IMR-90 (cell line): ENCODE results near the gene POU2F2. TPM values are rescaled to one million over a fixed set of nuclear protein-coding genes. Genes with fewer than 3 reads are reported as not detected.

ENCODE experiments used
- ATAC-seq: fragments of 200-7000 bp; cut with Tn5 transposase; 2 replicates; pipeline ENCODE4 v1.9.1; 2020; ENCODE audit warnings: low read depth, mild to moderate bottlenecking, moderate library complexity
- BruUV-seq: library from RNA; stranded (reverse); fragments of 400-500 nt; replicated peaks from 2 replicates; lab custom pipeline; 2021; lab: Mats Ljungman, UMichigan
- CTCF ChIA-PET: fragments of 300-600 bp; formaldehyde crosslinking; extraction: SDS; loops from one replicate; lab custom pipeline; 2021; ENCODE audit warnings: antibody characterized with exemption; lab: Yijun Ruan, JAX
- POLR2A ChIA-PET: fragments of 300-600 bp; sonication (Branson Sonifier 250); formaldehyde crosslinking; loops from one replicate; lab custom pipeline; 2022; ENCODE audit warnings: antibody characterized with exemption; ENCODE audit not compliant: unreplicated experiment; lab: Charles Lee
- DNase-seq: peaks from one replicate; pipeline ENCODE4 v3.0.0; 2013
- H2AFZ ChIP-seq: replicated peaks from 2 replicates; pipeline ENCODE3; 2013; ENCODE audit warnings: low read length, mild to moderate bottlenecking; ENCODE audit not compliant: poor library complexity
- H2AK5ac ChIP-seq: 2 replicates; pipeline ENCODE4 v1.6.1; 2013; ENCODE audit warnings: low read depth, low read length, inconsistent platforms
- H2AK9ac ChIP-seq: replicated peaks from 2 replicates; pipeline ENCODE3; 2013; ENCODE audit warnings: mild to moderate bottlenecking, low read depth, low read length, moderate library complexity; ENCODE audit not compliant: poor library complexity
- H2BK120ac ChIP-seq: 2 replicates; pipeline ENCODE4 v1.6.1; 2013; ENCODE audit warnings: low read depth, low read length, inconsistent platforms
- H2BK15ac ChIP-seq: 3 replicates; pipeline ENCODE4 v1.6.1; 2013; ENCODE audit warnings: low read depth, low read length, inconsistent platforms
- H2BK20ac ChIP-seq: 2 replicates; pipeline ENCODE4 v1.6.1; 2013; ENCODE audit warnings: low read depth, mild to moderate bottlenecking, inconsistent platforms, low read length, moderate library complexity
- H2BK5ac ChIP-seq: 2 replicates; pipeline ENCODE4 v1.6.1; 2013; ENCODE audit warnings: mild to moderate bottlenecking, low read depth, low read length, inconsistent platforms; ENCODE audit not compliant: poor library complexity, severe bottlenecking
- H3K14ac ChIP-seq: replicated peaks from 2 replicates; pipeline ENCODE4 v1.6.1; 2013; ENCODE audit warnings: low read depth, low read length, inconsistent platforms
- H3K18ac ChIP-seq: 2 replicates; pipeline ENCODE4 v1.6.1; 2013; ENCODE audit warnings: low read depth, low read length, control low read depth
- H3K23ac ChIP-seq: 2 replicates; pipeline ENCODE4 v1.6.1; 2013; ENCODE audit warnings: low read depth, low read length, inconsistent platforms
- H3K27ac ChIP-seq: 2 replicates; pipeline ENCODE4 v1.5.1; 2013; ENCODE audit warnings: mild to moderate bottlenecking, control low read depth, low read length; ENCODE audit not compliant: insufficient read depth
- H3K27me3 ChIP-seq: 2 replicates; pipeline ENCODE4 v1.6.1; 2013; ENCODE audit warnings: low read length; ENCODE audit not compliant: control insufficient read depth, insufficient read depth
- H3K36me3 ChIP-seq: 2 replicates; pipeline ENCODE4 v1.6.1; 2013; ENCODE audit warnings: low read length, mixed read lengths; ENCODE audit not compliant: control insufficient read depth, insufficient read depth
- H3K4ac ChIP-seq: 2 replicates; pipeline ENCODE4 v1.6.1; 2013; ENCODE audit warnings: low read depth, low read length, inconsistent platforms
- H3K4me1 ChIP-seq: 2 replicates; pipeline ENCODE4 v1.6.1; 2013; ENCODE audit warnings: low read length, mixed read lengths; ENCODE audit not compliant: control insufficient read depth, insufficient read depth
- H3K4me2 ChIP-seq: 2 replicates; pipeline ENCODE4 v1.6.1; 2013; ENCODE audit warnings: low read depth, mild to moderate bottlenecking, control low read depth, low read length, moderate library complexity
- H3K4me3 ChIP-seq: 2 replicates; pipeline ENCODE4 v1.5.1; 2013; ENCODE audit warnings: low read depth, mild to moderate bottlenecking, control low read depth, low read length, moderate library complexity; ENCODE audit not compliant: insufficient read depth
- H3K56ac ChIP-seq: 2 replicates; pipeline ENCODE4 v1.6.1; 2013; ENCODE audit warnings: low read length, inconsistent platforms; ENCODE audit not compliant: insufficient read depth; ENCODE audit errors: extremely low read depth
- H3K79me1 ChIP-seq, 2 experiments: 2 replicates each; pipeline ENCODE4 v1.6.1; 2013; ENCODE audit warnings: low read length in 2 of 2, inconsistent platforms in 1 of 2, low read depth in 1 of 2
- H3K9ac ChIP-seq: 2 replicates; pipeline ENCODE4 v1.6.1; 2013; ENCODE audit warnings: low read depth, low read length, control low read depth
- H3K9me1 ChIP-seq: 2 replicates; pipeline ENCODE4 v1.6.1; 2013; ENCODE audit warnings: low read length, inconsistent platforms; ENCODE audit not compliant: insufficient read depth
- H3K9me3 ChIP-seq: 2 replicates; pipeline ENCODE4 v1.6.1; 2013; ENCODE audit warnings: low read length; ENCODE audit not compliant: control insufficient read depth, insufficient read depth
- H4K20me1 ChIP-seq: 2 replicates; pipeline ENCODE4 v1.6.1; 2013; ENCODE audit warnings: low read length, inconsistent platforms; ENCODE audit not compliant: insufficient read depth
- H4K5ac ChIP-seq: 2 replicates; pipeline ENCODE4 v1.6.1; 2013; ENCODE audit warnings: mild to moderate bottlenecking, low read depth, low read length, control low read depth
- H4K8ac ChIP-seq, 2 experiments: 2 replicates each; pipeline ENCODE4 v1.6.1; 2013; ENCODE audit warnings: low read depth in 2 of 2, low read length in 2 of 2, control low read depth in 1 of 2, inconsistent platforms in 1 of 2
- H4K91ac ChIP-seq: 2 replicates; pipeline ENCODE4 v1.6.1; 2013; ENCODE audit warnings: low read depth, low read length, inconsistent platforms; ENCODE audit not compliant: insufficient read depth
- BHLHE40 ChIP-seq: fragments of 150-350 bp; IDR thresholded peaks from 2 replicates; pipeline ENCODE4 v1.6.1; 2016; ENCODE audit warnings: mild to moderate bottlenecking, low read depth, low read length
- CEBPB ChIP-seq: IDR thresholded peaks from 2 replicates; pipeline ENCODE4 v1.6.1; 2012; ENCODE audit warnings: low read depth, low read length, improper control_type of control experiment
- CHD1 ChIP-seq: IDR thresholded peaks from 2 replicates; pipeline ENCODE4 v1.6.1; 2012; ENCODE audit warnings: low read depth, low read length, improper control_type of control experiment
- MAZ ChIP-seq: IDR thresholded peaks from 2 replicates; pipeline ENCODE4 v1.6.1; 2012; ENCODE audit warnings: low read depth, mild to moderate bottlenecking, low read length, improper control_type of control experiment, moderate library complexity, borderline replicate concordance
- MXI1 ChIP-seq: IDR thresholded peaks from 2 replicates; pipeline ENCODE4 v1.6.1; 2012; ENCODE audit warnings: low read depth, mild to moderate bottlenecking, low read length, moderate library complexity, borderline replicate concordance
- NFE2L2 ChIP-seq: fragments of 150-350 bp; IDR thresholded peaks from 2 replicates; pipeline ENCODE4 v1.6.1; 2016; ENCODE audit warnings: low read depth, mild to moderate bottlenecking, low read length
- POLR2A ChIP-seq: IDR thresholded peaks from 2 replicates; pipeline ENCODE4 v1.6.1; 2012; ENCODE audit warnings: mild to moderate bottlenecking, low read depth, low read length
- RAD21 ChIP-seq: IDR thresholded peaks from 2 replicates; pipeline ENCODE4 v1.6.1; 2012; ENCODE audit warnings: low read length, improper control_type of control experiment
- RCOR1 ChIP-seq: IDR thresholded peaks from 2 replicates; pipeline ENCODE4 v1.6.1; 2012; ENCODE audit warnings: mild to moderate bottlenecking, low read length, improper control_type of control experiment; ENCODE audit not compliant: insufficient replicate concordance
- RFX5 ChIP-seq: IDR thresholded peaks from 2 replicates; pipeline ENCODE4 v1.8.0; 2012; ENCODE audit warnings: low read depth, mild to moderate bottlenecking, low read length, moderate library complexity
- SMC3 ChIP-seq: fragments of 150-350 bp; IDR thresholded peaks from 2 replicates; pipeline ENCODE4 v1.6.1; 2016; ENCODE audit warnings: low read depth, mild to moderate bottlenecking, antibody characterized with exemption, low read length, moderate library complexity
- WGBS, 2 experiments: methylation state at CpG; one replicate each; pipeline versions ENCODE4 v1.1.5 to v1.1.7; 2013; ENCODE audit warnings: missing lambda C conversion rate in 2 of 2; ENCODE audit not compliant: insufficient read length in 1 of 2; ENCODE audit errors: extremely low coverage in 2 of 2; 5-methylcytosine and 5-hydroxymethylcytosine counted together
- dilution Hi-C: fragments of 300-500 bp; cut with HindIII; formaldehyde crosslinking; loops from one replicate; pipeline ENCODE4 v1.14.3; 2018; ENCODE audit warnings: low sequenced_read_pairs; ENCODE audit not compliant: unreplicated experiment
- in situ Hi-C: fragments of 300-500 bp; cut with MboI; formaldehyde crosslinking; loops from 3 replicates; pipeline ENCODE4 v1.14.3; 2019; ENCODE audit warnings: low sequenced_read_pairs, inconsistent platforms, mixed read lengths
- intact Hi-C: fragments of 100-400 bp; cut with micrococcal nuclease; formaldehyde crosslinking; loops from 2 replicates; pipeline ENCODE4 v1.10.0; 2022
- polyA plus RNA-seq, 3 experiments: library from polyadenylated mRNA; depleted of rRNA; stranded (reverse); fragments of >200 nt; gene quantifications; 2 replicates each; pipeline ENCODE4 v1.2.3, GENCODE V29; 2012; ENCODE audit warnings: low replicate concordance in 1 of 3
- total RNA-seq: library from RNA; depleted of rRNA; stranded (reverse); fragments of >200 nt; gene quantifications from 2 replicates; pipeline ENCODE4 v1.2.3, GENCODE V29; 2012
- TF ChIP-seq, protein P1 (sequence below): conservative IDR thresholded peaks from 2 replicates; pipeline ENCODE4 v1.5.1; 2012; ENCODE audit warnings: mild to moderate bottlenecking, low read depth, low read length, improper control_type of control experiment
- TF ChIP-seq, protein P2 (sequence below): fragments of 150-350 bp; IDR thresholded peaks from 2 replicates; pipeline ENCODE4 v1.6.1; 2016; ENCODE audit warnings: low read depth, mild to moderate bottlenecking, low read length, moderate library complexity, borderline replicate concordance

Gene POU2F2
- total and polyA plus RNA-seq, 2 of the 4 experiments (the other 2 are of a cell fraction): 0.54 to 5.0 TPM

DNA sequence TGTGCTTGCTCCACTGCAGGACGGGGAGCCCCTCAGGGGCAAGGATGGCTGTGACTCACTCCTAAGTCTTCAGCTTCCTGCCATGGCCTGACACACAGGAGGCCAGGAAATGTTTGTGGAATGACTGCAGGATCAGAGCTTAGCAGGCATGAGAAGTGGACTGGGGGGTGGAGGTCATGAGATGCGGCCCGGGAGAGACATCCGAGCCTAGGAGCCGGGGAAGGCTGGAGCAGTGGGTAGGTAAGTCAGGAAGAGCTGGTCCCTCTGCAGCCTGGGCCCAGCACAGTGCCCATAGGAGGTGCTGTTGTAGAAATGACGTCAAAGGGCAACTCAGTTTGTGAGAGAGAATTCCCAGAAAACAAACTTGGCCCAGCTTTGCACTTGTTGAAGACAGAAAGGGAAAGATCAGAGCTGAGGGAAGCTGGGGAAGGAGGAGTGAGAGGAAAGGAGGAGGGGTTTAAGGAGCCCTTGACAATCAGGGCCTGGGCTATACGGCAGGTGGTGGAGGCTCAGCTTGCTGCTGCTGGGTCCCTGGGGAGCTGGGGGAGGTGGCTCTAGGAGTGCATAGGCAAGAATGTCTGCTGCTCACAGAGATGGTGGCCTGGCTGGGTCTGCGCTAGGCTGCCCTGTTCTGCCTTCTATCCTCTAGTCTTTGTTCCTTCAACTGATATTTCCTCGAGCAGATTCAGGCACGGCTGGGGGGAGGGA is 18.5 kb downstream of the POU2F2 start:
- Histone ChIP-seq H3K79me1 (peaks cover 3 to 22% of the 10 kb centered on the region in 2 experiments; a peak in 3 of 4 replicates), H4K91ac (peak overlapping the region; percentile 84), H3K27me3 (no peaks in the 10 kb centered on the region), H3K23ac (peak overlapping the region; percentile 32), H3K9me3 (no peaks in the 10 kb centered on the region), H3K4me1 (peaks cover 24% of the 10 kb centered on the region), H4K5ac (peak overlapping the region; percentile 11; the same call in 1 of the 2 replicates), H2BK20ac (peak overlapping the region; percentile 62), H3K27ac (peak overlapping the region; percentile 63), H3K9me1 (peaks cover 33% of the 10 kb centered on the region), H3K4me3 (no peak overlapping the region), H2AK9ac (no peak overlapping the region), H2BK15ac (peak overlapping the region; percentile 71; the same call in 2 of the 3 replicates), H2BK120ac (peak overlapping the region; percentile 84), H3K4ac (peak overlapping the region; percentile 84), H3K14ac (peak overlapping the region; percentile 62), H4K20me1 (no peaks in the 10 kb centered on the region), H3K36me3 (no peaks in the 10 kb centered on the region), H3K4me2 (peak overlapping the region; percentile 5), H3K56ac (peak overlapping the region; percentile 67), H4K8ac (peak overlapping the region; percentile 75 to 84), H2AK5ac (peak overlapping the region; percentile 40), H2BK5ac (peak overlapping the region; percentile 77), H3K18ac (peak overlapping the region; percentile 17; the same call in 1 of the 2 replicates), H2AFZ (peak overlapping the region; percentile 64), H3K9ac (peak overlapping the region; percentile 20; the same call in 1 of the 2 replicates)
- intact Hi-C loops (no loop called here), in situ Hi-C loops (loop anchor here (10.0 kb wide), 1 partner anchor 281 kb away; the partner anchor contains the start of gene CNFN), dilution Hi-C loops (no loop called here)
- peak; percentile 88 for ATAC-seq
- POLR2A ChIA-PET: no interaction called here
- WGBS, 2 experiments: 0% methylated on average over 5 of the region's 10 CpGs; no CpG with 5 or more reads in 1 of the 2 experiments
- BruUV-seq: no TSS peak
- DNase-seq: peak; percentile 99
- CTCF ChIA-PET: interaction anchor here (0.6 to 1.4 kb wide), 5 partner anchors 9 to 325 kb away, joined by 3 to 4 read pairs (median 3); no protein-coding TSS in a partner anchor
- 0 out of 2 replicates have a peak, but pooled peaks have one; percentile 16 for TF ChIP-seq MXI1
- no peak for TF ChIP-seq RFX5
- no peak for TF ChIP-seq RCOR1
- peak; percentile 46; the same call in 1 of the 2 replicates for TF ChIP-seq NFE2L2
- TF ChIP-seq BHLHE40: peak; percentile 54
- TF ChIP-seq CHD1: no peak
- TF ChIP-seq CEBPB: peak; percentile 36; the same call in 1 of the 2 replicates
- TF ChIP-seq RAD21: 0 out of 2 replicates have a peak, but pooled peaks have one; percentile 22
- TF ChIP-seq POLR2A: no peak
- peak; percentile 14; the same call in 1 of the 2 replicates for TF ChIP-seq SMC3
- TF ChIP-seq, protein P1, sequence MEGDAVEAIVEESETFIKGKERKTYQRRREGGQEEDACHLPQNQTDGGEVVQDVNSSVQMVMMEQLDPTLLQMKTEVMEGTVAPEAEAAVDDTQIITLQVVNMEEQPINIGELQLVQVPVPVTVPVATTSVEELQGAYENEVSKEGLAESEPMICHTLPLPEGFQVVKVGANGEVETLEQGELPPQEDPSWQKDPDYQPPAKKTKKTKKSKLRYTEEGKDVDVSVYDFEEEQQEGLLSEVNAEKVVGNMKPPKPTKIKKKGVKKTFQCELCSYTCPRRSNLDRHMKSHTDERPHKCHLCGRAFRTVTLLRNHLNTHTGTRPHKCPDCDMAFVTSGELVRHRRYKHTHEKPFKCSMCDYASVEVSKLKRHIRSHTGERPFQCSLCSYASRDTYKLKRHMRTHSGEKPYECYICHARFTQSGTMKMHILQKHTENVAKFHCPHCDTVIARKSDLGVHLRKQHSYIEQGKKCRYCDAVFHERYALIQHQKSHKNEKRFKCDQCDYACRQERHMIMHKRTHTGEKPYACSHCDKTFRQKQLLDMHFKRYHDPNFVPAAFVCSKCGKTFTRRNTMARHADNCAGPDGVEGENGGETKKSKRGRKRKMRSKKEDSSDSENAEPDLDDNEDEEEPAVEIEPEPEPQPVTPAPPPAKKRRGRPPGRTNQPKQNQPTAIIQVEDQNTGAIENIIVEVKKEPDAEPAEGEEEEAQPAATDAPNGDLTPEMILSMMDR: peak; percentile 47
- TF ChIP-seq MAZ: peak; percentile 80
- TF ChIP-seq, protein P2, sequence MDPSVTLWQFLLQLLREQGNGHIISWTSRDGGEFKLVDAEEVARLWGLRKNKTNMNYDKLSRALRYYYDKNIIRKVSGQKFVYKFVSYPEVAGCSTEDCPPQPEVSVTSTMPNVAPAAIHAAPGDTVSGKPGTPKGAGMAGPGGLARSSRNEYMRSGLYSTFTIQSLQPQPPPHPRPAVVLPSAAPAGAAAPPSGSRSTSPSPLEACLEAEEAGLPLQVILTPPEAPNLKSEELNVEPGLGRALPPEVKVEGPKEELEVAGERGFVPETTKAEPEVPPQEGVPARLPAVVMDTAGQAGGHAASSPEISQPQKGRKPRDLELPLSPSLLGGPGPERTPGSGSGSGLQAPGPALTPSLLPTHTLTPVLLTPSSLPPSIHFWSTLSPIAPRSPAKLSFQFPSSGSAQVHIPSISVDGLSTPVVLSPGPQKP: no peak
